HG03103 (cell line): ENCODE data around the gene PCP4L1.
A peak's percentile ranks its signal among the peaks of the same experiment; 100 is the strongest.
"Not testable (repeated sequence)": the region's sequence is repeated elsewhere in the genome, so short reads cannot be mapped to it uniquely, and the experiment has no call there.

Source experiments
- ATAC-seq: cut with Tn5 transposase; IDR thresholded peaks from one replicate; pipeline ENCODE4 v1.9.1; 2021; ENCODE audit warnings: low read depth; ENCODE audit not compliant: unreplicated experiment

The PCP4L1 gene

GRCh38 chr1:161258439-161259344 lies at the start of gene PCP4L1:
PCP4L1 (plus strand) TSS chr1:161258745; CDS start chr1:161258975, 230 bp downstream.
- peak; percentile 67 for ATAC-seq

- ATAC-seq, result no peak
Measured at GRCh38 chr1:161209790-161210409, 48.6 kb upstream of the PCP4L1 start.

- ATAC-seq, result no peak
Measured at GRCh38 chr1:161214369-161214768, 44.2 kb upstream of the PCP4L1 start.

DNA sequence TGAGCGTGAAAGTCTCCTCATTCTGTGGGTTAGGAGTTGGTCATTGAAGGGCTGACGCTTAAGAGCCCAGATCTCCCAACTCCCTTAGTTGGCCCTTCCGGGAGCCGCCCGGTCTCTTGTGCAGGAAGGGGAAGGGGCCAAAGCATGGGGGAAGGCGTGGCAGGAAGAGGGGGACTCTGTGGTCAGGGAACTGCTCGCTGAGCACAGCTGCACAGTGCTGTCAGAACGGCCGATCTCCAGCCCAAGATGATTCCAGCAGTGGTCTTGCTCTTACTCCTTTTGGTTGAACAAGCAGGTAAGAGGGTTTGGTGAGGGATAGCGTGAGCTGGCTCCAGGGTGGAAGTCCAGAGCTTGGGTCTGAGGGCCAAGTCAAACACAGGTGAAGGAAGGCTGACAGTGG lies 43.5 kb upstream of the PCP4L1 start, which contains the start of gene FCER1G:
Gene FCER1G, plus strand, starts transcription at position 220 of the 400 bp plus-strand sequence. Its CDS starts 27 bp downstream, at position 247.
- no peak for ATAC-seq

GRCh38 chr1:161216945-161217712 lies 41.4 kb upstream of the PCP4L1 start:
- peak; percentile 77 for ATAC-seq

- ATAC-seq, result no peak
Measured at GRCh38 chr1:161217831-161218230, 40.7 kb upstream of the PCP4L1 start.

DNA sequence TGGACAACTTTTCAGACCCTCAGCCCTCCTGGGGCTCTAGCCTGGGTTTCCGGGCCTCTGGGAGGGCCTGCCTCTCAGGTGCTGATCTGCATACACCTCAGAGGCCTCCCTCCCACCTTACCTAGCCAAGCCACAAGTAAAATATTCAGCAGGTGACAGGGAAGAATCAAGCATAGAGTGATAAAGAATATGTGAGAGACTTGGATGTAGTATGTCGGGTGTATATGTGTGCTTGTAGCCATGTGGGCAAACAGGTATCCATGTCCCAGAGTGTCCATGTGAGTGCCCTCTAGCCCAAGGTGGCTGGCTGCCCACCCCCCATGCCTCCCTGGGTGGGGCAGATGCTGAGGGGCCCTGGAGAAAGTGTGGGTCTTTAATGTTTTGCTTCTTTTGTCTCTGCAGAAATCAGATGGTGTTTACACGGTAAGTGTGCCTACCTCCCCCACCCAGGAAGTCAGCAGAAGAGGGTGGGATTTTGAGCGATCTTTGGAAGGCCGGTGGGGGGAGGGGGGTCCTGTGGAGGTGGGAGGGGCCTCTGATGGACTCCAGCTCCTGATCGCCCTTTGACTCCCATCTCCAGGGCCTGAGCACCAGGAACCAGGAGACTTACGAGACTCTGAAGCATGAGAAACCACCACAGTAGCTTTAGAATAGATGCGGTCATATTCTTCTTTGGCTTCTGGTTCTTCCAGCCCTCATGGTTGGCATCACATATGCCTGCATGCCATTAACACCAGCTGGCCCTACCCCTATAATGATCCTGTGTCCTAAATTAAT lies 40.1 kb upstream of the PCP4L1 start:
- ATAC-seq, result no peak

- ATAC-seq, result no peak
Measured at GRCh38 chr1:161219078-161219892, 39.3 kb upstream of the PCP4L1 start.

DNA sequence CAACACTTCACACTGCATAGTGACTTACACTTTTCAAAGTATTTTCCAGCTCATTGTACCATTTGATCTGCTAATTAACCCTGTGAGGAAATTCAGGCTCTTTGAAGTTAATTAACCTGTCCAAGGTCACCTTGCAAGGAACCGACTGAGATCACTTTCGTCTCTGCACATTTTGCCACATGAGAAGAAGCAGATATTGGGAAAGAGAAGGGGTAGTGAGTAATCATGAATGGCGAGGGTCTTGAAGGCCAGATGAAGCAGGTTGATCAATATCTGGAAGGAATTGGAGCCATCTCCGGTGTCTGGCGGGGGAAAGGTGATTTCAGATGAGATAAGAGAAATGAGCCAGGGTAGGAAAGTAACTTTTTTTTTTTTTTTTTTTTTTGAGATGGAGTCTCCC lies 38.5 kb upstream of the PCP4L1 start:
- no peak for ATAC-seq

GRCh38 chr1:161222175-161223019 lies 36.1 kb upstream of the PCP4L1 start:
- ATAC-seq, result no peak

GRCh38 chr1:161223805-161224694 lies 34.5 kb upstream of the PCP4L1 start:
- ATAC-seq, result no peak

- ATAC-seq, result not testable (repeated sequence)
Measured at GRCh38 chr1:161224695-161225087, 33.9 kb upstream of the PCP4L1 start.

DNA sequence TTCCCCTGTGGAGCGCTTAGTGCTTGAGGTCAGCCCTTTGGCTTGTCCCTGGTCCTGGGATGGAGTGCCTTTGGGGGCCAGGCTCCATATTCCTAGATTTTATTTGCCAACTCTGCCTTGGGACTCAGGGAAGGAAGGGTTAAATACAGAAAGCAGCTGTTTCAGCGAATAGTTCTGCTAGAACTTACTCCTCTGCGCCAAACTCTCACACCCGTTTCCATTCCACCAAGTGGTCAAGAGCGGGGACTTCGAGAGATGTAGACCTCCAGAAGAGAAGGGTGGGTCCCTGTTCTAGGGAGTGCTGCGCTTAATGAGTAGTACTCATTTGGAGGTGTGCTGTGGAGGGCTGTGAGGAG lies 33.4 kb upstream of the PCP4L1 start:
- no peak for ATAC-seq

GRCh38 chr1:161225534-161226319 lies 32.8 kb upstream of the PCP4L1 start, which contains the start of gene TOMM40L:
TOMM40L (plus strand) TSS chr1:161226060; CDS start chr1:161226490, 430 bp downstream.
- peak; percentile 93 for ATAC-seq

GRCh38 chr1:161226320-161226711 lies 32.2 kb upstream of the PCP4L1 start:
- no peak for ATAC-seq

DNA sequence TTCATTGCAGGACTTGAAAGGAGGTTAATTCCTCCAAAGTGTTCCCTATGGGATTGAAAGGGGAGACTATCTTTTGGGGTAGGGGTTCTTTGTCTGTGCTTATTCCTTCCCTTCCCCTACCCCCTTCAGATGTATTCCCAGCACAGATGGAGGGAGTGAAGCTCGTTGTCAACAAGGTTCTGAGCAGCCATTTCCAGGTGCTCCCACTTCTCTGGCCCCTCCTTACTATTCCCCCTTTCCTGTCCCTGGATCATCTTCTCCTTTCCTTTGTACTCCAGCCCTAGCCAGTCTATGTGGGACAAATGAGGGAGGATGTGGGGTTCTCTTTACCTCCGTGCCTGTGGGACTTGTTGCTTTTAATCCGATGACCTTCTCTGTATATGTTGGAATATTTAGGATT lies 31.8 kb upstream of the PCP4L1 start:
- ATAC-seq, result no peak
